GM23248 (cell line): ENCODE data around the gene SPSB4. TPM values are rescaled to one million over a fixed set of nuclear protein-coding genes. Genes with fewer than 3 reads are reported as not detected.

Experiments
- DNase-seq: peaks from one replicate; pipeline ENCODE4 v3.0.0-alpha.2; 2015
- H2AFZ ChIP-seq: fragments of 200-600 bp; sonication (generic); 2 replicates; pipeline ENCODE4 v1.6.1; 2016; ENCODE audit warnings: antibody characterized with exemption
- H3F3A ChIP-seq: fragments of 200-600 bp; sonication (generic); 2 replicates; pipeline ENCODE4 v1.6.1; 2016; ENCODE audit warnings: mild to moderate bottlenecking, antibody characterized with exemption, mixed run types; ENCODE audit not compliant: insufficient read depth
- H3K27ac ChIP-seq: fragments of 200-600 bp; sonication (generic); 2 replicates; pipeline ENCODE4 v1.5.1; 2016; ENCODE audit warnings: mild to moderate bottlenecking
- H3K27me3 ChIP-seq: fragments of 200-600 bp; sonication (generic); replicated peaks from 2 replicates; pipeline ENCODE4 v1.6.1; 2016; ENCODE audit warnings: mild to moderate bottlenecking; ENCODE audit not compliant: insufficient read depth
- H3K36me3 ChIP-seq: fragments of 200-600 bp; sonication (generic); 2 replicates; pipeline ENCODE4 v1.6.1; 2016; ENCODE audit warnings: low read depth, mild to moderate bottlenecking
- H3K4me1 ChIP-seq: fragments of 200-600 bp; sonication (generic); 2 replicates; pipeline ENCODE4 v1.6.1; 2016; ENCODE audit warnings: mild to moderate bottlenecking; ENCODE audit not compliant: insufficient read depth
- H3K4me2 ChIP-seq: fragments of 200-600 bp; sonication (generic); one replicate; pipeline ENCODE4 v1.6.1; 2016; ENCODE audit warnings: mild to moderate bottlenecking; ENCODE audit not compliant: unreplicated experiment
- H3K4me3 ChIP-seq: fragments of 200-600 bp; sonication (generic); 2 replicates; pipeline ENCODE4 v1.5.1; 2016; ENCODE audit warnings: mild to moderate bottlenecking
- H3K79me2 ChIP-seq: fragments of 200-600 bp; sonication (generic); 2 replicates; pipeline ENCODE4 v1.6.1; 2016; ENCODE audit warnings: mild to moderate bottlenecking; ENCODE audit not compliant: insufficient read depth
- H3K9ac ChIP-seq: fragments of 200-600 bp; sonication (generic); 2 replicates; pipeline ENCODE4 v1.6.1; 2016; ENCODE audit warnings: mild to moderate bottlenecking
- H3K9me2 ChIP-seq: fragments of 200-600 bp; sonication (generic); 2 replicates; pipeline ENCODE4 v1.6.1; 2016; ENCODE audit warnings: mixed run types, mild to moderate bottlenecking, moderate library complexity; ENCODE audit not compliant: insufficient read depth
- H3K9me3 ChIP-seq: fragments of 200-600 bp; sonication (generic); one replicate; pipeline ENCODE4 v1.6.1; 2017; ENCODE audit warnings: low read depth
- H4K20me1 ChIP-seq: fragments of 200-600 bp; sonication (generic); 2 replicates; pipeline ENCODE4 v1.6.0; 2016; ENCODE audit not compliant: insufficient read depth
- EZH2 ChIP-seq: fragments of 200-600 bp; sonication (generic); IDR thresholded peaks from 2 replicates; pipeline ENCODE4 v1.6.1; 2018; ENCODE audit warnings: antibody characterized with exemption, mild to moderate bottlenecking; ENCODE audit not compliant: insufficient read depth, poor library complexity, severe bottlenecking
- EZH2phosphoT487 ChIP-seq: fragments of 200-600 bp; sonication (generic); IDR thresholded peaks from 2 replicates; pipeline ENCODE4 v1.6.1; 2018; ENCODE audit warnings: antibody characterized with exemption, moderate library complexity, mild to moderate bottlenecking, low read depth; ENCODE audit not compliant: insufficient read depth
- WGBS, 2 experiments: methylation state at CpG; one replicate each; pipeline ENCODE4 v1.1.6; 2015 to 2017; ENCODE audit warnings: low lambda C conversion rate in 2 of 2, low coverage in 1 of 2; ENCODE audit errors: missing lambda C conversion rate in 2 of 2; 5-methylcytosine and 5-hydroxymethylcytosine counted together
- in situ Hi-C: fragments of 300-500 bp; cut with MboI; formaldehyde crosslinking; loops from 2 replicates; pipeline ENCODE4 v1.15.0; 2020
- polyA plus RNA-seq: library from polyadenylated mRNA; unstranded; fragments of >200 nt; fragmentation: Nextera tagmentation; extraction: Ambion mirVana; gene quantifications from 2 replicates; pipeline ENCODE4 v1.2.1, GENCODE V29; 2016
- total RNA-seq: library from RNA; depleted of rRNA; stranded (reverse); fragments of >200 nt; shearing (Covaris generic); gene quantifications from 2 replicates; pipeline ENCODE4 v1.2.3, GENCODE V29; 2014

SPSB4 gene
- total and polyA plus RNA-seq, 2 experiments from 2014 or later, result not detected

DNA sequence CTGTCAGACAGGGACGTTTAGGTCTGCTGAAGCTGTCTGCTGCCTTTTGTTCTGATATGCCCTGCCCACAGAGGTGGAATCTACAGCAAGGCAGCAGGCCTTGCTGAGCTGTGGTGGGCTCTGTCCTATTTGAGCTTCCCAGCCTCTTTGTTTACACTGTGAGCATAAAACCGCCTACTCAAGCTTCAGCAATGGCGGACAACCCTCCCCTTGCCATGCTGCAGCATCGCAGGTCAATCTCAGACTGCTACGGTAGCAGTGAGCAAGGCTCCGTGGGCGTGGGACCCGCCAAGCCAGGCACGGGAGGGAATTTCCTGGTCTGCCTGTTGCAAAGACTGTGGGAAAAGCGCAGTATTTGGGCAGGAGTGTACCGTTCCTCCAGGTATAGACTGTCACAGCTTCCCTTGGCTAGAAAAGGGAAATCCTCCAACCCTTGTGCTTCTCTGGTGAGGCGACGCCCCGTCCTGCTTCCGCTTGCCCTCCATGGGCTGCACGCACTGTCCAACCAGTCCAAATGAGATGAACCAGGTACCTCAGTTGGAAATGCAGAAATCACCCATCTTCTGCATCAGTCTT is 71.4 kb downstream of the SPSB4 start:
- no peaks in the 10 kb centered on the region for H3K36me3 ChIP-seq
- H3K4me3 ChIP-seq, result no peak overlapping the region
- in situ Hi-C loops, result no loop called here
- H2AFZ ChIP-seq, result no peak overlapping the region
- H4K20me1 ChIP-seq, result no peaks in the 10 kb centered on the region
- no peak for DNase-seq
- no peaks in the 10 kb centered on the region for H3K79me2 ChIP-seq
- no peaks in the 10 kb centered on the region for H3F3A ChIP-seq
- no peaks in the 10 kb centered on the region for H3K4me1 ChIP-seq
- 69 to 70% methylated on average over 16 of the region's 16 CpGs for WGBS, 2 experiments
- no peak overlapping the region for H3K9ac ChIP-seq
- no peak for TF ChIP-seq EZH2phosphoT487
- TF ChIP-seq EZH2, result no peak
- no peak overlapping the region for H3K27ac ChIP-seq
- no peaks in the 10 kb centered on the region for H3K9me2 ChIP-seq
- H3K27me3 ChIP-seq, result no peaks in the 10 kb centered on the region; the same call in 1 of the 2 replicates
- no peak overlapping the region for H3K4me2 ChIP-seq
- H3K9me3 ChIP-seq, result no peaks in the 10 kb centered on the region

GRCh38 chr3:141123677-141124410 is 72.7 kb downstream of the SPSB4 start:
- Histone ChIP-seq H3K9ac (no peak overlapping the region), H3K36me3 (no peaks in the 10 kb centered on the region), H3K9me2 (no peaks in the 10 kb centered on the region), H2AFZ (no peak overlapping the region), H3K27me3 (no peaks in the 10 kb centered on the region; the same call in 1 of the 2 replicates), H3K4me2 (no peak overlapping the region), H3K79me2 (no peaks in the 10 kb centered on the region), H3K4me1 (no peaks in the 10 kb centered on the region), H3K9me3 (no peaks in the 10 kb centered on the region), H3K27ac (no peak overlapping the region), H4K20me1 (no peaks in the 10 kb centered on the region), H3F3A (no peaks in the 10 kb centered on the region), H3K4me3 (no peak overlapping the region)
- WGBS, 2 experiments, result 14 to 25% methylated on average over 4 of the region's 4 CpGs
- in situ Hi-C loops, result no loop called here
- no peak for DNase-seq
- TF ChIP-seq EZH2phosphoT487 (no peak), EZH2 (no peak)

DNA sequence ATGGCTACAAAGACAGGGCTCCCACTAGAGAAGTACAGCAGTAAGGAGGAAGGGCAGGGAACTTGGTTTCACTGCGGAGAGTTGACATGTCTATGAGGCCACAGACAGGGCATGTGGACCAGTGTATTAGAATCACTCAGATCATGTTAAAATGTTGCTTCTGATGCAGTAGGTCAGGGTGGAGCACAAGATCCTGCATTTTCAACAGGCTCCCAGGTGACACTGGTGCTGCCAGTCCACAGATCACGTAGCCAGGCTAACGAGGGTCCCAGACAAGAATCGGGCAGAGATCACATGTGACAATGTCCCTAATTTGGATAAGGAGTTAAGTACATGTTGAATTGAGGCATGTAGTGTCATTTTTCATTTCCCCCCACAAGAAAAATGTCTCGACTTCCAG is 73.6 kb downstream of the SPSB4 start:
- no peaks in the 10 kb centered on the region for H3K9me2 ChIP-seq
- H2AFZ ChIP-seq, result no peak overlapping the region
- no peak for DNase-seq
- no peaks in the 10 kb centered on the region for H3K4me1 ChIP-seq
- no peaks in the 10 kb centered on the region for H4K20me1 ChIP-seq
- no peaks in the 10 kb centered on the region for H3K36me3 ChIP-seq
- H3K4me2 ChIP-seq, result no peak overlapping the region
- no peaks in the 10 kb centered on the region for H3K9me3 ChIP-seq
- no peak overlapping the region for H3K4me3 ChIP-seq
- no peak overlapping the region for H3K9ac ChIP-seq
- 33 to 48% methylated on average over 5 of the region's 5 CpGs for WGBS, 2 experiments
- TF ChIP-seq EZH2 (no peak), EZH2phosphoT487 (no peak)
- H3K27ac ChIP-seq, result no peak overlapping the region
- no peaks in the 10 kb centered on the region for H3F3A ChIP-seq
- in situ Hi-C loops, result no loop called here
- H3K27me3 ChIP-seq, result no peaks in the 10 kb centered on the region; the same call in 1 of the 2 replicates
- no peaks in the 10 kb centered on the region for H3K79me2 ChIP-seq

DNA sequence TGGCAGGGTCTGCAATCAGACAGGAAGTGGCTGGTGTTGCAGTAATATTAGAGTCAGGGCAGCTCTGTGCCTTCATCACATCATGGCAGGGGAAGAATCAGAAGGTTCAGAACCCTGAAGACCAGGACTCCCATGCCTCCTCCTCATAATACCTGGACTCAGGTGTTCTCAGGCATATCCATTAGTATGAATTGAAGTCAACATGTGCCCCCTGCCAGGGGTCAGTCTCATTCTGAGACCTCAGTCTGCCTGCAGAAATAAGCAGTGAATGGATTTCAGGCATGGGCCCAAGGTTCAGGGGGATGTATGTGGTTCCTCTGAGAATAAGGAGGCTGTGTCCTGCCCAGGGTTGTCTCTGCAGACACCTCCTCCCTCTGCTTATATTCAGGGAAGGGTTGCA is 74.2 kb downstream of the SPSB4 start:
- Histone ChIP-seq H4K20me1 (no peaks in the 10 kb centered on the region), H3K4me2 (no peak overlapping the region), H3K27ac (no peak overlapping the region), H3F3A (no peaks in the 10 kb centered on the region), H3K4me1 (no peaks in the 10 kb centered on the region), H3K9me2 (no peaks in the 10 kb centered on the region), H3K36me3 (no peaks in the 10 kb centered on the region), H2AFZ (no peak overlapping the region), H3K9ac (no peak overlapping the region), H3K79me2 (no peaks in the 10 kb centered on the region), H3K4me3 (no peak overlapping the region), H3K9me3 (no peaks in the 10 kb centered on the region), H3K27me3 (no peaks in the 10 kb centered on the region; the same call in 1 of the 2 replicates)
- DNase-seq, result no peak
- in situ Hi-C loops, result no loop called here
- TF ChIP-seq EZH2, result no peak
- no peak for TF ChIP-seq EZH2phosphoT487
